K562 (cell line): ENCODE data around the gene LRRC61. TPM values are rescaled to one million over a fixed set of nuclear protein-coding genes. Genes with fewer than 3 reads are reported as not detected.

Experiments used
- ATAC-seq: fragments of 200-7000 bp; cut with Tn5 transposase; 3 replicates; pipeline ENCODE4 v1.9.1; 2020; ENCODE audit warnings: moderate library complexity
- BruUV-seq: library from RNA; stranded (reverse); fragments of 400-500 nt; replicated peaks from 2 replicates; lab custom pipeline; 2021; lab: Mats Ljungman, UMichigan
- CTCF ChIA-PET: fragments of 300-600 bp; formaldehyde crosslinking; extraction: SDS; loops from one replicate; lab custom pipeline; 2021; ENCODE audit warnings: low intra/inter-chr PET ratio; lab: Yijun Ruan, JAX
- POLR2A ChIA-PET: fragments of 300-600, 350-650 bp; sonication (Branson Sonifier 250); formaldehyde crosslinking; extraction: SDS; loops from one replicate; lab custom pipeline; 2021; ENCODE audit warnings: antibody characterized with exemption, inconsistent platforms; lab: Yijun Ruan, JAX
- DNase-seq, 4 experiments: peaks; one replicate each; pipeline versions ENCODE4 v3.0.0 to v3.0.0-alpha.2; 2011 to 2018; ENCODE audit warnings: low spot score in 3 of 4, mixed read lengths in 3 of 4; ENCODE audit errors: extremely low read depth in 1 of 4
- FAIRE-seq: peaks from 2 replicates; lab custom pipeline; 2011; peaks lifted over from hg19 to GRCh38; lab: Jason Lieb, UNC
- H2AFZ ChIP-seq: 2 replicates; pipeline ENCODE4 v1.6.0; 2011; ENCODE audit warnings: low read depth, low read length, control low read depth, inconsistent platforms
- H3K27ac ChIP-seq: fragments of 200-600 bp; 3 replicates; pipeline ENCODE4 v1.8.0; 2011; ENCODE audit warnings: low read depth, mild to moderate bottlenecking, control low read depth, inconsistent platforms, low read length, moderate library complexity, mixed read lengths; ENCODE audit errors: extremely low read depth
- H3K27me3 ChIP-seq, 2 experiments: fragments of 300-600 bp in 1 of 2; 2 replicates in 1 of 2; 3 replicates in 1 of 2; pipeline versions ENCODE4 v1.6.0 to v1.8.0; 2011; ENCODE audit warnings: inconsistent platforms in 2 of 2, low read length in 2 of 2, mild to moderate bottlenecking in 1 of 2, mixed read lengths in 1 of 2, moderate library complexity in 1 of 2; ENCODE audit not compliant: control insufficient read depth in 2 of 2, insufficient read depth in 2 of 2
- H3K36me3 ChIP-seq: fragments of 300-600 bp; 3 replicates; pipeline ENCODE4 v1.8.0; 2011; ENCODE audit warnings: mild to moderate bottlenecking, low read length, inconsistent platforms; ENCODE audit not compliant: control insufficient read depth, insufficient read depth
- H3K4me1 ChIP-seq, 2 experiments: fragments of 200-600 bp in 1 of 2; replicated peaks in 1 of 2; 2 replicates in 1 of 2; 3 replicates in 1 of 2; pipeline versions ENCODE4 v1.5.1 to v1.8.0; 2011; ENCODE audit warnings: inconsistent platforms in 2 of 2, low read length in 2 of 2, mild to moderate bottlenecking in 1 of 2, mixed read lengths in 1 of 2, moderate library complexity in 1 of 2; ENCODE audit not compliant: control insufficient read depth in 2 of 2, insufficient read depth in 2 of 2
- H3K4me2 ChIP-seq: 2 replicates; pipeline ENCODE4 v1.6.1; 2011; ENCODE audit warnings: low read length, control low read depth, inconsistent platforms, mixed read lengths; ENCODE audit not compliant: insufficient read depth
- H3K4me3 ChIP-seq: fragments of 200-600 bp; sonication (generic), shearing (Covaris generic); 2 replicates; pipeline ENCODE4 v1.5.1; 2016; ENCODE audit warnings: control low read depth, inconsistent platforms
- H3K79me2 ChIP-seq: fragments of 200-600 bp; 3 replicates; pipeline ENCODE4 v1.8.0; 2011; ENCODE audit warnings: low read length, inconsistent platforms; ENCODE audit not compliant: control insufficient read depth, insufficient read depth
- H3K9ac ChIP-seq, 2 experiments: 2 replicates each; pipeline versions ENCODE4 v1.6.0 to v1.6.1; 2011; ENCODE audit warnings: low read depth in 2 of 2, low read length in 2 of 2, control low read depth in 1 of 2, inconsistent platforms in 1 of 2, mild to moderate bottlenecking in 1 of 2, mixed read lengths in 1 of 2; ENCODE audit not compliant: insufficient read depth in 1 of 2
- H3K9me1 ChIP-seq: one replicate; pipeline ENCODE4 v1.6.0; 2011; ENCODE audit warnings: inconsistent platforms, mild to moderate bottlenecking, low read length, moderate library complexity; ENCODE audit not compliant: control insufficient read depth, insufficient read depth
- H3K9me3 ChIP-seq: replicated peaks from 2 replicates; pipeline ENCODE4 v1.5.1; 2011; ENCODE audit warnings: low read depth, low read length, inconsistent platforms; ENCODE audit not compliant: control insufficient read depth, insufficient read depth
- H4K20me1 ChIP-seq: replicated peaks from 2 replicates; pipeline ENCODE4 v1.6.1; 2011; ENCODE audit warnings: low read length, inconsistent platforms, mixed read lengths; ENCODE audit not compliant: control insufficient read depth, insufficient read depth
- ARID2 ChIP-seq: fragments of 450-650 bp; IDR thresholded peaks from 2 replicates; pipeline ENCODE4 v1.6.1; 2017; ENCODE audit warnings: antibody characterized with exemption, mild to moderate bottlenecking
- CCNT2 ChIP-seq: IDR thresholded peaks from 2 replicates; pipeline ENCODE4 v1.6.1; 2011; ENCODE audit warnings: borderline replicate concordance, low read depth, mild to moderate bottlenecking, moderate library complexity, mixed read lengths, low read length; ENCODE audit not compliant: insufficient read length; ENCODE audit errors: extremely low read depth
- CEBPZ ChIP-seq: fragments of 150-350 bp; IDR thresholded peaks from 2 replicates; pipeline ENCODE4 v1.6.1; 2014; ENCODE audit warnings: low read depth, mild to moderate bottlenecking, low read length, borderline replicate concordance
- PATZ1 ChIP-seq: fragments of 250-450 bp; sonication (Bioruptor Pico); IDR thresholded peaks from 2 replicates; pipeline ENCODE4 v1.5.0; 2020; ENCODE audit warnings: mild to moderate bottlenecking, borderline replicate concordance
- TCF3 ChIP-seq: sonication (generic); formaldehyde crosslinking; IDR thresholded peaks from 2 replicates; pipeline ENCODE4 v1.4.0; 2020; ENCODE audit warnings: mild to moderate bottlenecking, missing genetic modification reagents
- ZBTB11 ChIP-seq, 3 experiments: fragments of 200-800 bp in 1 of 3; fragments of 250-450 bp in 1 of 3; fragments of 450-650 bp in 1 of 3; sonication (Bioruptor Pico) in 1 of 3; sonication (Bioruptor generic) in 1 of 3; formaldehyde crosslinking in 1 of 3; IDR thresholded peaks; 2 replicates each; pipeline versions ENCODE4 v1.6.1 to v1.8.0; 2016 to 2022; ENCODE audit warnings: mild to moderate bottlenecking in 2 of 3, missing genetic modification characterization in 2 of 3, missing compliant biosample characterization in 1 of 3, moderate library complexity in 1 of 3
- ZSCAN29 ChIP-seq: fragments of 450-650 bp; IDR thresholded peaks from 2 replicates; pipeline ENCODE4 v1.6.1; 2017
- WGBS: fragments of 100-300 bp; shearing (Covaris generic); methylation state at CpG from one replicate; pipeline ENCODE4 v1.1.6; 2016; ENCODE audit warnings: low coverage, mixed read lengths; ENCODE audit not compliant: insufficient coverage; ENCODE audit errors: missing lambda C conversion rate; 5-methylcytosine and 5-hydroxymethylcytosine counted together
- in situ Hi-C: fragments of 300-500 bp; cut with MboI; formaldehyde crosslinking; loops from 4 replicates; pipeline ENCODE4 v1.15.0; 2018; ENCODE audit warnings: inconsistent platforms, mixed read lengths
- intact Hi-C: fragments of 100-400 bp; cut with micrococcal nuclease; formaldehyde crosslinking; loops from 2 replicates; pipeline ENCODE4 v1.14.2; 2022
- polyA plus RNA-seq, 8 experiments: library from polyadenylated mRNA; depleted of rRNA in 4 of 8; stranded (reverse) in 5 of 8; unstranded in 3 of 8; fragments of >200 nt; fragmentation: Nextera tagmentation in 2 of 8; fragmentation: Illumina TruSeq in 1 of 8; extraction: Ambion mirVana in 2 of 8; extraction: Trizol in 1 of 8; gene quantifications; 2 replicates each; pipeline versions ENCODE4 v1.2.1 to v1.2.3, GENCODE V29; 2011 to 2014; ENCODE audit warnings: inconsistent platforms in 1 of 8, missing spikeins in 1 of 8
- total RNA-seq, 7 experiments: library from RNA; depleted of rRNA in 6 of 7; stranded (reverse); fragments of >200 nt in 6 of 7; fragmentation: Illumina TruSeq in 2 of 7; extraction: Trizol in 2 of 7; gene quantifications; 2 replicates each; pipeline versions ENCODE4 v1.2.1 to v1.2.3, GENCODE V29; 2011 to 2021; ENCODE audit warnings: low replicate concordance in 1 of 7

LRRC61 gene
- total and polyA plus RNA-seq, 9 of the 15 experiments (the other 6 are each of a cell fraction or from before 2014, with no cell fraction given), result 1.3 to 55.2 (median 35.2) TPM

GRCh38 chr7:150313870-150314269 lies 9.3 kb upstream of the LRRC61 start:
- intact Hi-C loops, result loop anchor here (10.0 kb wide), 2 partner anchors 681 to 771 kb away; partner anchors contain the start of genes AGAP3, FASTK, NOS3 and TMUB1
- TF ChIP-seq ARID2, result no peak
- TF ChIP-seq CCNT2, result peak; percentile 29
- TF ChIP-seq CEBPZ, result no peak
- no peak for TF ChIP-seq PATZ1
- TF ChIP-seq ZSCAN29, result no peak
- TF ChIP-seq ZBTB11 (CRISPR knock-in tag; IDR thresholded peaks at IDR 0.05), result no peak
- no peak for TF ChIP-seq TCF3 (CRISPR knock-in tag)

More at GRCh38 chr7:150313870-150314269, 9.3 kb upstream of the LRRC61 start:
- Histone ChIP-seq H3K4me2 (peak overlapping the region; percentile 83), H3K36me3 (no peaks in the 10 kb centered on the region; the same call in 2 of the 3 replicates), H3K27me3 (no peaks in the 10 kb centered on the region), H2AFZ (peak overlapping the region; percentile 49), H3K9me3 (no peaks in the 10 kb centered on the region), H3K27ac (peak overlapping the region; percentile 88), H3K4me1 (peaks cover 40 to 69% of the 10 kb centered on the region in 2 experiments), H3K9me1 (peaks cover 4% of the 10 kb centered on the region), H3K9ac (peak overlapping the region; percentile 55 to 88), H3K79me2 (peaks cover 42% of the 10 kb centered on the region), H3K4me3 (peak overlapping the region; percentile 12; the same call in 1 of the 2 replicates), H4K20me1 (no peaks in the 10 kb centered on the region)
- 61% methylated on average over 6 of the region's 6 CpGs for WGBS
- FAIRE-seq (no peak), ATAC-seq (peak; percentile 75), DNase-seq (peak in 2 of 4 experiments; percentile 17 to 42)
- BruUV-seq, result no TSS peak
- in situ Hi-C loops, result no loop called here
- POLR2A ChIA-PET, result interaction anchor here (0.7 to 3.6 kb wide), 8 partner anchors 10 to 87 kb away, joined by 3 to 35 read pairs (median 4); partner anchors contain the start of genes ACTR3C and LRRC61
- CTCF ChIA-PET, result interaction anchor here (0.7 kb wide), 1 partner anchor 28 kb away, joined by 3 read pairs; the partner anchor contains the start of gene RARRES2
